AML-193 (cell line): ENCODE data around the gene MAGEA9.
"Not testable (repeated sequence)": the region's sequence is repeated elsewhere in the genome, so short reads cannot be mapped to it uniquely, and the experiment has no call there.

Experiments used
- DNase-seq, 2 experiments: peaks; one replicate each; lab custom pipeline; 2025; lab: John Stamatoyannopoulos, UW

Gene MAGEA9

GRCh38 chrX:149807747-149808458 is 26.2 kb downstream of the MAGEA9 start:
- no peak for DNase-seq

- DNase-seq = no peak
Observed at GRCh38 chrX:149818652-149819051, 36.9 kb downstream of the MAGEA9 start.

- no peak for DNase-seq
Observed at GRCh38 chrX:149819371-149819770, 37.6 kb downstream of the MAGEA9 start.

GRCh38 chrX:149825424-149825823 is 43.7 kb downstream of the MAGEA9 start:
- no peak for DNase-seq

GRCh38 chrX:149827254-149827653 is 45.5 kb downstream of the MAGEA9 start:
- no peak for DNase-seq

GRCh38 chrX:149829751-149830191 is 48.0 kb downstream of the MAGEA9 start:
- no peak for DNase-seq

GRCh38 chrX:149830192-149830873 is 48.6 kb downstream of the MAGEA9 start:
- no peak for DNase-seq

- DNase-seq = no peak
Observed at GRCh38 chrX:149831473-149831872, 49.7 kb downstream of the MAGEA9 start.

- DNase-seq = not testable (repeated sequence)
Observed at GRCh38 chrX:149836728-149837127, 55.0 kb downstream of the MAGEA9 start.

- no peak for DNase-seq
Observed at GRCh38 chrX:149837167-149837566, 55.4 kb downstream of the MAGEA9 start.
